A549 (cell line): Measurements from ENCODE around the gene PARD3B. TPM values are rescaled to one million over a fixed set of nuclear protein-coding genes. Genes with fewer than 3 reads are reported as not detected.

ENCODE experiments used
- ATAC-seq, 2 experiments: fragments of 200-7000 bp in 1 of 2; fragments of >200 bp in 1 of 2; cut with Nextera tagmentation in 1 of 2; cut with Tn5 transposase in 1 of 2; 3 replicates each; pipeline versions ENCODE4 v1.8.0 to v1.9.1; 2018 to 2020; ENCODE audit warnings: mild to moderate bottlenecking in 1 of 2, moderate library complexity in 1 of 2
- CTCF ChIA-PET: fragments of 300-600 bp; sonication (Branson Sonifier 250); formaldehyde crosslinking; extraction: SDS; loops from one replicate; lab custom pipeline; 2021; ENCODE audit warnings: antibody characterized with exemption, inconsistent platforms; lab: Yijun Ruan, JAX
- POLR2A ChIA-PET: fragments of 350-600 bp; formaldehyde crosslinking; extraction: SDS; loops from one replicate; lab custom pipeline; 2021; ENCODE audit warnings: antibody characterized with exemption, inconsistent platforms; lab: Yijun Ruan, JAX
- DNase-seq, 2 experiments: peaks; one replicate each; pipeline versions ENCODE4 v3.0.0 to v3.0.0-alpha.2; 2011 to 2016; ENCODE audit warnings: low read depth in 1 of 2, low spot score in 1 of 2
- FAIRE-seq: peaks from 2 replicates; lab custom pipeline; 2011; peaks lifted over from hg19 to GRCh38; lab: Jason Lieb, UNC
- H3K27ac ChIP-seq, 2 experiments: fragments of >200 bp; sonication (Bioruptor Twin); formaldehyde crosslinking; 3 replicates each; pipeline ENCODE4 v1.5.1; 2016 to 2017
- H3K4me1 ChIP-seq: fragments of >200 bp; sonication (Bioruptor Twin); formaldehyde crosslinking; 3 replicates; pipeline ENCODE4 v1.6.1; 2016
- H3K4me2 ChIP-seq: fragments of >200 bp; sonication (Bioruptor Twin); formaldehyde crosslinking; 3 replicates; pipeline ENCODE4 v1.6.1; 2016
- H3K4me3 ChIP-seq: fragments of >200 bp; sonication (Bioruptor Twin); formaldehyde crosslinking; 3 replicates; pipeline ENCODE4 v1.5.1; 2016
- H3K9me3 ChIP-seq: fragments of >200 bp; sonication (Bioruptor Twin); formaldehyde crosslinking; 3 replicates; pipeline ENCODE4 v1.6.1; 2016
- BHLHE40 ChIP-seq: IDR thresholded peaks from 2 replicates; pipeline ENCODE4 v1.6.1; 2012; ENCODE audit warnings: low read depth, low read length, inconsistent platforms
- CBX8 ChIP-seq: fragments of 200-600 bp; sonication (generic); IDR thresholded peaks from 2 replicates; pipeline ENCODE4 v1.6.1; 2016
- CEBPB ChIP-seq, 2 experiments: fragments of >200 bp in 1 of 2; sonication (Bioruptor Twin) in 1 of 2; formaldehyde crosslinking in 1 of 2; IDR thresholded peaks; 2 replicates each; pipeline ENCODE4 v1.6.1; 2012 to 2016
- EHMT2 ChIP-seq: fragments of 200-600 bp; sonication (generic); IDR thresholded peaks from 2 replicates; pipeline ENCODE4 v1.6.1; 2016; ENCODE audit warnings: antibody characterized with exemption, low read depth, mild to moderate bottlenecking, moderate library complexity
- HOXB13 ChIP-seq: fragments of 250-450 bp; sonication (Bioruptor Pico); IDR thresholded peaks from 2 replicates; pipeline ENCODE4 v1.5.0; 2020; ENCODE audit warnings: low read depth, mild to moderate bottlenecking, moderate library complexity
- KDM1A ChIP-seq: fragments of 200-600 bp; sonication (generic); IDR thresholded peaks from 2 replicates; pipeline ENCODE4 v1.6.1; 2016; ENCODE audit warnings: low read depth, mild to moderate bottlenecking
- KDM5A ChIP-seq: fragments of 200-600 bp; sonication (generic); IDR thresholded peaks from 2 replicates; pipeline ENCODE4 v1.6.1; 2016; ENCODE audit warnings: antibody characterized with exemption, mild to moderate bottlenecking
- MAFK ChIP-seq: fragments of 450-650 bp; IDR thresholded peaks from 2 replicates; pipeline ENCODE4 v1.6.1; 2014; ENCODE audit not compliant: partially characterized antibody
- MYC ChIP-seq: IDR thresholded peaks from 2 replicates; pipeline ENCODE4 v1.6.1; 2012; ENCODE audit warnings: mild to moderate bottlenecking, inconsistent platforms, low read length, improper control_type of control experiment, borderline replicate concordance
- POLR2A ChIP-seq: IDR thresholded peaks from 2 replicates; pipeline ENCODE4 v1.6.1; 2012; ENCODE audit warnings: mild to moderate bottlenecking, low read length
- RNF2 ChIP-seq: fragments of 200-600 bp; sonication (generic); IDR thresholded peaks from 2 replicates; pipeline ENCODE4 v1.6.1; 2016; ENCODE audit warnings: low read depth, mild to moderate bottlenecking, antibody characterized with exemption, moderate library complexity, borderline replicate concordance
- SREBF2 ChIP-seq: fragments of 450-650 bp; IDR thresholded peaks from 2 replicates; pipeline ENCODE4 v1.6.1; 2014; ENCODE audit warnings: mild to moderate bottlenecking, moderate library complexity
- TP53 ChIP-seq: fragments of 250-450 bp; sonication (Bioruptor Pico); IDR thresholded peaks from 2 replicates; pipeline ENCODE4 v1.5.0; 2021; ENCODE audit warnings: mild to moderate bottlenecking, moderate library complexity
- ZFP36 ChIP-seq: fragments of 450-650 bp; IDR thresholded peaks from 2 replicates; pipeline ENCODE4 v1.6.1; 2014; ENCODE audit warnings: borderline replicate concordance; ENCODE audit not compliant: partially characterized antibody
- WGBS: methylation state at CpG from one replicate; pipeline ENCODE4 v1.1.6; 2017; ENCODE audit errors: missing lambda C conversion rate; 5-methylcytosine and 5-hydroxymethylcytosine counted together
- polyA plus RNA-seq, 4 experiments: library from polyadenylated mRNA; depleted of rRNA in 3 of 4; stranded (reverse); fragments of >200 nt; fragmentation: RNase III in 1 of 4; extraction: RNeasy Plus Mini Kit Qiagen cat#74134 plus additional on column Dnase treatment in 1 of 4; gene quantifications; 2 replicates in 3 of 4; 3 replicates in 1 of 4; pipeline ENCODE4 v1.2.3, GENCODE V29; 2011 to 2017
- TF ChIP-seq, protein P1 (sequence below): fragments of 200-600 bp; sonication (generic); IDR thresholded peaks from 2 replicates; pipeline ENCODE4 v1.6.1; 2016; ENCODE audit warnings: antibody characterized with exemption, mild to moderate bottlenecking, moderate library complexity
- TF ChIP-seq, protein P2 (sequence below): fragments of 250-450 bp; sonication (Bioruptor Pico); IDR thresholded peaks from 2 replicates; pipeline ENCODE4 v1.5.0; 2020; ENCODE audit warnings: low read depth, mild to moderate bottlenecking, moderate library complexity
- TF ChIP-seq, protein P3 (sequence below): fragments of >200 bp; sonication (Bioruptor Twin); formaldehyde crosslinking; IDR thresholded peaks from 3 replicates; pipeline ENCODE4 v1.6.1; 2016
- TF ChIP-seq, protein P4 (sequence below): fragments of 150-350 bp; IDR thresholded peaks from 2 replicates; pipeline ENCODE4 v1.6.1; 2014; ENCODE audit warnings: low read depth, mild to moderate bottlenecking, low read length
- TF ChIP-seq, protein P5 (sequence below): IDR thresholded peaks from 2 replicates; pipeline ENCODE4 v1.6.1; 2012; ENCODE audit warnings: low read depth, borderline replicate concordance

PARD3B gene
- polyA plus RNA-seq, 2 of the 4 experiments (the other 2 are of a cell fraction) = 1.2 to 2.4 TPM

DNA sequence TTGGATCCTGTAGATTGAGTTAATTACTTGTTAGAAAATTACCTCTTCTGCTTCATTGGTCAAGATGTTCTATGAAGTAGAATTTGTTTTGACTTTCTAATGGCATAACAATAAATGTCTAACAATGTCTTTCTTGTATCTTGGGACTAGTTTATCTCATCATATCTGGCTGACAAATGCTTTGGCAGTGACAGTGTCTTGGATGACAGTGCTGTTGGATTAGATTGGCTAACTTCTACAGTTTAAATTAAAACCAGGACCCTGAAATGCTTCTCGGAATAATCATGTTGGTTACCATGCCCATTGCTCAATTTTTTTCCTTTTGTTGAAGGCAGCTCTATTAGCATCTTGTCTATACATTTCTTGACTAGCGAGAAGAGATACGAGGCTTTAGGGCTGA is 176.9 kb downstream of the PARD3B start:
- 66% methylated on average over 3 of the region's 3 CpGs for WGBS
- Histone ChIP-seq H3K27ac (no peak overlapping the region), H3K9me3 (no peaks in the 10 kb centered on the region), H3K4me3 (no peak overlapping the region), H3K4me2 (no peak overlapping the region), H3K4me1 (peaks cover 6% of the 10 kb centered on the region; the same call in 1 of the 3 replicates)
- POLR2A ChIA-PET = no interaction called here
- CTCF ChIA-PET = no interaction called here
- FAIRE-seq = no peak
- ATAC-seq = no peak
- DNase-seq = no peak
- TF ChIP-seq CBX8 (no peak), TP53 (CRISPR knock-in tag) (no peak), POLR2A (no peak)
- TF ChIP-seq, protein P1, sequence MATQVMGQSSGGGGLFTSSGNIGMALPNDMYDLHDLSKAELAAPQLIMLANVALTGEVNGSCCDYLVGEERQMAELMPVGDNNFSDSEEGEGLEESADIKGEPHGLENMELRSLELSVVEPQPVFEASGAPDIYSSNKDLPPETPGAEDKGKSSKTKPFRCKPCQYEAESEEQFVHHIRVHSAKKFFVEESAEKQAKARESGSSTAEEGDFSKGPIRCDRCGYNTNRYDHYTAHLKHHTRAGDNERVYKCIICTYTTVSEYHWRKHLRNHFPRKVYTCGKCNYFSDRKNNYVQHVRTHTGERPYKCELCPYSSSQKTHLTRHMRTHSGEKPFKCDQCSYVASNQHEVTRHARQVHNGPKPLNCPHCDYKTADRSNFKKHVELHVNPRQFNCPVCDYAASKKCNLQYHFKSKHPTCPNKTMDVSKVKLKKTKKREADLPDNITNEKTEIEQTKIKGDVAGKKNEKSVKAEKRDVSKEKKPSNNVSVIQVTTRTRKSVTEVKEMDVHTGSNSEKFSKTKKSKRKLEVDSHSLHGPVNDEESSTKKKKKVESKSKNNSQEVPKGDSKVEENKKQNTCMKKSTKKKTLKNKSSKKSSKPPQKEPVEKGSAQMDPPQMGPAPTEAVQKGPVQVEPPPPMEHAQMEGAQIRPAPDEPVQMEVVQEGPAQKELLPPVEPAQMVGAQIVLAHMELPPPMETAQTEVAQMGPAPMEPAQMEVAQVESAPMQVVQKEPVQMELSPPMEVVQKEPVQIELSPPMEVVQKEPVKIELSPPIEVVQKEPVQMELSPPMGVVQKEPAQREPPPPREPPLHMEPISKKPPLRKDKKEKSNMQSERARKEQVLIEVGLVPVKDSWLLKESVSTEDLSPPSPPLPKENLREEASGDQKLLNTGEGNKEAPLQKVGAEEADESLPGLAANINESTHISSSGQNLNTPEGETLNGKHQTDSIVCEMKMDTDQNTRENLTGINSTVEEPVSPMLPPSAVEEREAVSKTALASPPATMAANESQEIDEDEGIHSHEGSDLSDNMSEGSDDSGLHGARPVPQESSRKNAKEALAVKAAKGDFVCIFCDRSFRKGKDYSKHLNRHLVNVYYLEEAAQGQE = no peak

DNA sequence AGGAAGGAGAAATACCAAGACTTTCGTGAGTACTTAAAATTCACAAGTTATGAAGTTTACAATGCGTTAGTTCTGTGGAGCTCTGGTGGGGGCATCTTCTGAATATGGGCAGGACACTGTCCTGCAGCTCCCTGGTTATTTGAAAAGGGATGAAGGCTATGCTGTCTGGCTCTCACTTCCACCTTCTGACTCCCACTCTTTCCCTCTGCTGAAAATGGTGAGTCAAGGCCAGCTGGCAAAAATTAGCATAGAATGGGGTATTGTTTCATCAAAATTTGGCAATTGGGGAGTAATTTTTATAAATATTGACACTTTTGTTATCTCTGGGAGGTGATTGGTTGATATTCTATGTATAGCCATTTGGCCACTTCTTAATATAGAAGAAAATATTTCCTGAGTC is 177.4 kb downstream of the PARD3B start:
- peaks cover 7% of the 10 kb centered on the region; the same call in 1 of the 3 replicates for H3K4me1 ChIP-seq
- H3K4me2 ChIP-seq = no peak overlapping the region
- 49% methylated on average over 2 of the region's 2 CpGs for WGBS
- no peak overlapping the region for H3K27ac ChIP-seq
- POLR2A ChIA-PET = no interaction called here
- CTCF ChIA-PET = no interaction called here
- FAIRE-seq (no peak), DNase-seq (no peak)
- TF ChIP-seq RNF2 (no peak), CEBPB (IDR thresholded peaks at IDR 0.05) (no peak), TP53 (CRISPR knock-in tag) (no peak), BHLHE40 (no peak), CBX8 (no peak), HOXB13 (no peak), MAFK (no peak), KDM1A (no peak), EHMT2 (no peak), ZFP36 (no peak), SREBF2 (no peak)
- TF ChIP-seq, protein P2, sequence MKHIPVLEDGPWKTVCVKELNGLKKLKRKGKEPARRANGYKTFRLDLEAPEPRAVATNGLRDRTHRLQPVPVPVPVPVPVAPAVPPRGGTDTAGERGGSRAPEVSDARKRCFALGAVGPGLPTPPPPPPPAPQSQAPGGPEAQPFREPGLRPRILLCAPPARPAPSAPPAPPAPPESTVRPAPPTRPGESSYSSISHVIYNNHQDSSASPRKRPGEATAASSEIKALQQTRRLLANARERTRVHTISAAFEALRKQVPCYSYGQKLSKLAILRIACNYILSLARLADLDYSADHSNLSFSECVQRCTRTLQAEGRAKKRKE (CRISPR knock-in tag) = no peak
- TF ChIP-seq, protein P3, sequence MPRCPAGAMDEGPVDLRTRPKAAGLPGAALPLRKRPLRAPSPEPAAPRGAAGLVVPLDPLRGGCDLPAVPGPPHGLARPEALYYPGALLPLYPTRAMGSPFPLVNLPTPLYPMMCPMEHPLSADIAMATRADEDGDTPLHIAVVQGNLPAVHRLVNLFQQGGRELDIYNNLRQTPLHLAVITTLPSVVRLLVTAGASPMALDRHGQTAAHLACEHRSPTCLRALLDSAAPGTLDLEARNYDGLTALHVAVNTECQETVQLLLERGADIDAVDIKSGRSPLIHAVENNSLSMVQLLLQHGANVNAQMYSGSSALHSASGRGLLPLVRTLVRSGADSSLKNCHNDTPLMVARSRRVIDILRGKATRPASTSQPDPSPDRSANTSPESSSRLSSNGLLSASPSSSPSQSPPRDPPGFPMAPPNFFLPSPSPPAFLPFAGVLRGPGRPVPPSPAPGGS = no peak
- TF ChIP-seq, protein P4, sequence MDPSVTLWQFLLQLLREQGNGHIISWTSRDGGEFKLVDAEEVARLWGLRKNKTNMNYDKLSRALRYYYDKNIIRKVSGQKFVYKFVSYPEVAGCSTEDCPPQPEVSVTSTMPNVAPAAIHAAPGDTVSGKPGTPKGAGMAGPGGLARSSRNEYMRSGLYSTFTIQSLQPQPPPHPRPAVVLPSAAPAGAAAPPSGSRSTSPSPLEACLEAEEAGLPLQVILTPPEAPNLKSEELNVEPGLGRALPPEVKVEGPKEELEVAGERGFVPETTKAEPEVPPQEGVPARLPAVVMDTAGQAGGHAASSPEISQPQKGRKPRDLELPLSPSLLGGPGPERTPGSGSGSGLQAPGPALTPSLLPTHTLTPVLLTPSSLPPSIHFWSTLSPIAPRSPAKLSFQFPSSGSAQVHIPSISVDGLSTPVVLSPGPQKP = no peak
- TF ChIP-seq, all 56 proteins: peak for 0
- ATAC-seq = no peak
- no peaks in the 10 kb centered on the region for H3K9me3 ChIP-seq
- no peak overlapping the region for H3K4me3 ChIP-seq

DNA sequence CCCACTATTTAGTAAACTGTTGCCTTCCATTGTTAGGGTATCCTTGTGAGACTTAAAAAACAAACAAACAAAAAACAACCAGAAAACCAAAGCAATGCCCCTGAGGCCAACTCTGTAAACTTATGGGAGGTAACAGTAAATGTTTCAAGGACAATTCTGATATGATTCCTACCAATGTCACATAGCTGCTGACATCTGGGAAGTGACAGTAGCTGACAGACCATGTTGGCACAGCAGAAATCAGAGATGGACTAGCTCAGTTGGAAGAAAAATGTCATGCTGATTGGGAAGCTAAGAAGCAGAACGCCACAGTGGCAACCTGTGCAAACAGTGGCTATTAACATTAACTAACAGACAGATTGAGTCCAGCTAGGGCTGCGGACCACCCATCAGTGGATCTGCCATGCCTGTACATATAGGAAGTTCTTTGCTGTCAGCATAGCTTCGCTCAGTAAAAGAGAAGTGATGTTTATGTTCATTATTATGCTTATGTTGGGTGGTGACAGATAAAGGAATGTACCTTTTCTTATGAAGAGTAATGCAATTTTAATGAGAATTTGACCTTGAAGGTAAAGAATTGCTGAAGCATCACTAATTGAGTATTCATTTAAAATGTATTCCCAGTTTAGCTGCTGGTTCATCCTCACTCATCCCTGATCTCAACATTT is 180.6 kb downstream of the PARD3B start:
- H3K27ac ChIP-seq = no peak overlapping the region
- 62% methylated on average over 3 of the region's 3 CpGs for WGBS
- ChIA-PET CTCF (no interaction called here), POLR2A (no interaction called here)
- H3K4me2 ChIP-seq = no peak overlapping the region
- H3K9me3 ChIP-seq = no peaks in the 10 kb centered on the region
- DNase-seq = no peak
- FAIRE-seq = no peak
- peak; percentile 19 for TF ChIP-seq MAFK
- TF ChIP-seq, protein P5, sequence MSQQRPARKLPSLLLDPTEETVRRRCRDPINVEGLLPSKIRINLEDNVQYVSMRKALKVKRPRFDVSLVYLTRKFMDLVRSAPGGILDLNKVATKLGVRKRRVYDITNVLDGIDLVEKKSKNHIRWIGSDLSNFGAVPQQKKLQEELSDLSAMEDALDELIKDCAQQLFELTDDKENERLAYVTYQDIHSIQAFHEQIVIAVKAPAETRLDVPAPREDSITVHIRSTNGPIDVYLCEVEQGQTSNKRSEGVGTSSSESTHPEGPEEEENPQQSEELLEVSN = no peak
- TF ChIP-seq KDM5A = no peak
- no peak for TF ChIP-seq BHLHE40
- TF ChIP-seq MYC = no peak
- H3K4me1 ChIP-seq = peaks cover 7% of the 10 kb centered on the region; the same call in 1 of the 3 replicates
- no peak for ATAC-seq
- H3K4me3 ChIP-seq = no peak overlapping the region
